ENCODE results near the gene ANKRD13B. TPM values are rescaled to one million over a fixed set of nuclear protein-coding genes. Genes with fewer than 3 reads are reported as not detected.

Gene ANKRD13B
- total RNA-seq, 1 experiment from 2014 or later, result 45.5 TPM

GRCh38 chr17:29645515-29646051 is 52.7 kb downstream of the ANKRD13B start:
- Mint-ChIP-seq H3K9me3 (no peaks in the 10 kb centered on the region), H3K4me3 (no peak overlapping the region), H3K27me3 (ENCODE audit: low read depth) (no peaks in the 10 kb centered on the region), H3K27ac (0 out of 2 replicates have a peak overlapping the region, but pooled peaks have one; percentile 17), H3K4me1 (peaks cover 11% of the 10 kb centered on the region), H3K36me3 (peaks cover 2% of the 10 kb centered on the region; the same call in 1 of the 2 replicates)
- DNase-seq (ENCODE audit: low spot score) (no peak), ATAC-seq (no peak)
- no peak for TF ChIP-seq ESRRA (CRISPR knock-in tag; IDR thresholded peaks at IDR 0.05; ENCODE audit: borderline replicate concordance)
- TF ChIP-seq ZNF263 (CRISPR knock-in tag; IDR thresholded peaks at IDR 0.05; ENCODE audit: low read depth), result no peak
- TF ChIP-seq GTF2I (CRISPR knock-in tag; conservative IDR thresholded peaks at IDR 0.05), result no peak
- TF ChIP-seq AFF4 (CRISPR knock-in tag; IDR thresholded peaks at IDR 0.05; ENCODE audit: borderline replicate concordance), result no peak
- no peak for TF ChIP-seq FOXP4 (CRISPR knock-in tag; IDR thresholded peaks at IDR 0.05)
- no peak for TF ChIP-seq NR2C2 (CRISPR knock-in tag; IDR thresholded peaks at IDR 0.05)
- TF ChIP-seq ZBTB43 (CRISPR knock-in tag; IDR thresholded peaks at IDR 0.05), result no peak
- no peak for TF ChIP-seq ATF1 (CRISPR knock-in tag; IDR thresholded peaks at IDR 0.05)
- TF ChIP-seq PRRX2 (CRISPR knock-in tag; IDR thresholded peaks at IDR 0.05), result no peak
- no peak for TF ChIP-seq JAZF1 (CRISPR knock-in tag; IDR thresholded peaks at IDR 0.05)
- no peak for TF ChIP-seq PREB (CRISPR knock-in tag; IDR thresholded peaks at IDR 0.05; ENCODE audit: borderline replicate concordance)
- no peak for TF ChIP-seq NFE2L1 (CRISPR knock-in tag; IDR thresholded peaks at IDR 0.05)
- no peak for TF ChIP-seq NFYB (CRISPR knock-in tag; conservative IDR thresholded peaks at IDR 0.05; ENCODE audit: low read depth)
- TF ChIP-seq ZSCAN18 (CRISPR knock-in tag; IDR thresholded peaks at IDR 0.05), result no peak
- TF ChIP-seq ZNF138 (CRISPR knock-in tag; conservative IDR thresholded peaks at IDR 0.05), result no peak
- no peak for TF ChIP-seq FOXJ3 (CRISPR knock-in tag; IDR thresholded peaks at IDR 0.05; ENCODE audit: borderline replicate concordance)
- TF ChIP-seq TEAD1 (CRISPR knock-in tag; IDR thresholded peaks at IDR 0.05), result no peak
- no peak for TF ChIP-seq TEAD4 (CRISPR knock-in tag; IDR thresholded peaks at IDR 0.05)
- TF ChIP-seq MYBL2 (CRISPR knock-in tag; IDR thresholded peaks at IDR 0.05), result no peak
- ChIA-PET POLR2A (interaction anchor here (0.5 kb wide), 1 partner anchor 118 kb away, joined by 4 read pairs; no protein-coding TSS in a partner anchor), CTCF (interaction anchor here (2.1 kb wide), 1 partner anchor 28 kb away, joined by 5 read pairs; no protein-coding TSS in a partner anchor)

Measured in WTC11 (cell line).